ENCODE measurements around the gene MRPL47.

DNA sequence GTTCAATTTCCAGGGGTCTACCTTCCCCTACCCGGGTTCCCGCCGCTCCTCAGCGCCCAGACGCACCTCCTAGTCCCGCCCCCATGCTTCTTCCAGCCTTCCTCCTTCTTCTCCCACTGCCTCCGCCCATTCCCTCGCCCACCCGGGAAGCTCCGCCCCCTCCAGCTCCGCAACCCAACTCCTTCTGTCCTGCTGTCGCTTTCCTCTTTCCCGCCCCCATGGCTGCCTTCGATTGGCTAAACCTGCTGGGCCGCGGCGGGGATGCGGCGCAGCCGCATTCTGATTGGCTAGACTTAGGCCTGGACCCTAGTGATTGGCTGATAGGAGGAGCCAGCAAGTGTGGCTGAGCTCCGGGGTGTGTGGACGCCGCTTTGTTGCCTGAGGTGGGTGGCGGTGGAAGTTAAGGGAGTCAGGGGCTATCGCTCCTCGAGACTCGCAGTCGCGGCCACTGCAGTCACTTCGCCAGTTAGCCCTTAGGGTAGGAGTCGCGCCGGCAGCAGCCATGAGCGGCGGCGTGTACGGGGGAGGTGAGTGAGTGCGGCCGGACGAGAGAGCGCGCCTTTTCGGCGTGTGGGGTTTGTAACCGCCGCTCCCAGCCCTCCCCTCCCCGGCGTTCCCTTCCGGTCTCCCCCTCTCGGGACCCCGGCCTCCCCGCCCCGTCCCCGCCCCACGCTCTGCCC is 41.7 kb downstream of the MRPL47 start, which contains the start of gene ACTL6A:
- TF ChIP-seq EZH2 (IDR thresholded peaks at IDR 0.05; ENCODE audit: low read length): no peak
- TF ChIP-seq, protein P1, sequence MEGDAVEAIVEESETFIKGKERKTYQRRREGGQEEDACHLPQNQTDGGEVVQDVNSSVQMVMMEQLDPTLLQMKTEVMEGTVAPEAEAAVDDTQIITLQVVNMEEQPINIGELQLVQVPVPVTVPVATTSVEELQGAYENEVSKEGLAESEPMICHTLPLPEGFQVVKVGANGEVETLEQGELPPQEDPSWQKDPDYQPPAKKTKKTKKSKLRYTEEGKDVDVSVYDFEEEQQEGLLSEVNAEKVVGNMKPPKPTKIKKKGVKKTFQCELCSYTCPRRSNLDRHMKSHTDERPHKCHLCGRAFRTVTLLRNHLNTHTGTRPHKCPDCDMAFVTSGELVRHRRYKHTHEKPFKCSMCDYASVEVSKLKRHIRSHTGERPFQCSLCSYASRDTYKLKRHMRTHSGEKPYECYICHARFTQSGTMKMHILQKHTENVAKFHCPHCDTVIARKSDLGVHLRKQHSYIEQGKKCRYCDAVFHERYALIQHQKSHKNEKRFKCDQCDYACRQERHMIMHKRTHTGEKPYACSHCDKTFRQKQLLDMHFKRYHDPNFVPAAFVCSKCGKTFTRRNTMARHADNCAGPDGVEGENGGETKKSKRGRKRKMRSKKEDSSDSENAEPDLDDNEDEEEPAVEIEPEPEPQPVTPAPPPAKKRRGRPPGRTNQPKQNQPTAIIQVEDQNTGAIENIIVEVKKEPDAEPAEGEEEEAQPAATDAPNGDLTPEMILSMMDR (optimal IDR thresholded peaks at IDR 0.05 in 1 of 3, IDR thresholded peaks at IDR 0.05 in 1 of 3, conservative IDR thresholded peaks at IDR 0.05 in 1 of 3; ENCODE audit: extremely low read depth in 1 of 3, insufficient read depth in 2 of 3, low read length in 3 of 3): no peak
